Naive thymus-derived CD4-positive, alpha-beta T cell (primary cell): ENCODE data around the gene KCNA1. TPM values are rescaled to one million over a fixed set of nuclear protein-coding genes. Genes with fewer than 3 reads are reported as not detected.

Experiments
- ATAC-seq: fragments of 150-1000 bp; cut with Tn5 transposase; 2 replicates; pipeline ENCODE4 v1.10.0; 2021; ENCODE audit warnings: mild to moderate bottlenecking, moderate library complexity
- CTCF ChIA-PET: fragments of 350-600 bp; sonication (Branson Sonifier 250); formaldehyde crosslinking; loops from one replicate; lab custom pipeline; 2021; ENCODE audit warnings: antibody characterized with exemption; lab: Charles Lee
- POLR2A ChIA-PET: fragments of 350-600 bp; sonication (Branson Sonifier 250); formaldehyde crosslinking; loops from one replicate; lab custom pipeline; 2021; ENCODE audit warnings: antibody characterized with exemption, inconsistent platforms; lab: Charles Lee
- DNase-seq, 9 donors: peaks; one replicate each; pipeline versions ENCODE4 v3.0.0 to v3.0.0-alpha.2; 2020 to 2022; ENCODE audit warnings: mixed read lengths in 1 of 9
- H3K27ac ChIP-seq: one replicate; pipeline ENCODE4 v1.7.0; 2013; ENCODE audit warnings: mild to moderate bottlenecking, low read depth, low read length, moderate library complexity
- H3K27me3 ChIP-seq, 2 donors: one replicate each; pipeline ENCODE4 v1.7.0; 2013; ENCODE audit warnings: low read length in 2 of 2, mild to moderate bottlenecking in 2 of 2, moderate library complexity in 2 of 2; ENCODE audit not compliant: control insufficient read depth in 2 of 2, insufficient read depth in 2 of 2
- H3K36me3 ChIP-seq, 3 experiments: 1 replicate in 2 of 3; 2 replicates in 1 of 3; pipeline ENCODE4 v1.7.0; 2013; ENCODE audit warnings: low read length in 3 of 3, mild to moderate bottlenecking in 3 of 3, moderate library complexity in 1 of 3; ENCODE audit not compliant: insufficient read depth in 3 of 3, control insufficient read depth in 2 of 3
- H3K4me1 ChIP-seq, 2 donors: one replicate each; pipeline ENCODE4 v1.7.0; 2013; ENCODE audit warnings: low read length in 2 of 2, mild to moderate bottlenecking in 2 of 2, moderate library complexity in 1 of 2; ENCODE audit not compliant: control insufficient read depth in 2 of 2, insufficient read depth in 2 of 2
- H3K4me3 ChIP-seq: 2 replicates; pipeline ENCODE4 v1.7.0; 2013; ENCODE audit warnings: mild to moderate bottlenecking, low read length
- H3K9me3 ChIP-seq, 3 experiments: 1 replicate in 2 of 3; 2 replicates in 1 of 3; pipeline ENCODE4 v1.7.0; 2013; ENCODE audit warnings: low read length in 3 of 3; ENCODE audit not compliant: control insufficient read depth in 2 of 3
- H3K27ac Mint-ChIP-seq, 9 donors: one replicate each; pipeline ENCODE4 v1.8.0; 2020 to 2022; ENCODE audit warnings: mixed read lengths in 9 of 9, mild to moderate bottlenecking in 8 of 9, moderate library complexity in 5 of 9, inconsistent platforms in 2 of 9
- H3K27me3 Mint-ChIP-seq, 5 donors: one replicate each; pipeline ENCODE4 v1.8.0; 2021 to 2022; ENCODE audit warnings: mixed read lengths in 5 of 5, mild to moderate bottlenecking in 1 of 5
- H3K36me3 Mint-ChIP-seq, 5 donors: one replicate each; pipeline ENCODE4 v1.8.0; 2020 to 2022; ENCODE audit warnings: mixed read lengths in 5 of 5, mild to moderate bottlenecking in 3 of 5, inconsistent platforms in 1 of 5
- H3K4me1 Mint-ChIP-seq, 7 donors: one replicate each; pipeline ENCODE4 v1.8.0; 2020 to 2022; ENCODE audit warnings: mixed read lengths in 7 of 7, mild to moderate bottlenecking in 3 of 7, inconsistent platforms in 1 of 7
- H3K4me3 Mint-ChIP-seq, 10 donors: one replicate each; pipeline ENCODE4 v1.8.0; 2020 to 2022; ENCODE audit warnings: mild to moderate bottlenecking in 10 of 10, mixed read lengths in 10 of 10, moderate library complexity in 6 of 10, inconsistent platforms in 2 of 10
- H3K9me3 Mint-ChIP-seq, 11 donors: one replicate each; pipeline ENCODE4 v1.8.0; 2020 to 2022; ENCODE audit warnings: mixed read lengths in 11 of 11, mild to moderate bottlenecking in 4 of 11, inconsistent platforms in 1 of 11, moderate library complexity in 1 of 11
- intact Hi-C, 2 donors: fragments of 100-400 bp; cut with micrococcal nuclease; formaldehyde crosslinking; loops; one replicate each; pipeline ENCODE4 v1.15.1; 2023
- polyA plus RNA-seq, 2 donors: library from polyadenylated mRNA; unstranded; fragments of 300-500 nt; fragmentation: Illumina TruSeq; gene quantifications; one replicate each; pipeline ENCODE4 v1.2.3, GENCODE V29; 2021
- total RNA-seq, 6 experiments: library from RNA in 5 of 6; stranded (reverse) in 5 of 6; gene quantifications; 1 replicate in 5 of 6; 2 replicates in 1 of 6; pipeline ENCODE4 v1.2.3 and lab custom pipeline; 2021 to 2026

The KCNA1 gene
- total RNA-seq, result not detected
- not detected for polyA plus RNA-seq
- not detected for total RNA-seq (lab: John Stamatoyannopoulos, UW)

DNA sequence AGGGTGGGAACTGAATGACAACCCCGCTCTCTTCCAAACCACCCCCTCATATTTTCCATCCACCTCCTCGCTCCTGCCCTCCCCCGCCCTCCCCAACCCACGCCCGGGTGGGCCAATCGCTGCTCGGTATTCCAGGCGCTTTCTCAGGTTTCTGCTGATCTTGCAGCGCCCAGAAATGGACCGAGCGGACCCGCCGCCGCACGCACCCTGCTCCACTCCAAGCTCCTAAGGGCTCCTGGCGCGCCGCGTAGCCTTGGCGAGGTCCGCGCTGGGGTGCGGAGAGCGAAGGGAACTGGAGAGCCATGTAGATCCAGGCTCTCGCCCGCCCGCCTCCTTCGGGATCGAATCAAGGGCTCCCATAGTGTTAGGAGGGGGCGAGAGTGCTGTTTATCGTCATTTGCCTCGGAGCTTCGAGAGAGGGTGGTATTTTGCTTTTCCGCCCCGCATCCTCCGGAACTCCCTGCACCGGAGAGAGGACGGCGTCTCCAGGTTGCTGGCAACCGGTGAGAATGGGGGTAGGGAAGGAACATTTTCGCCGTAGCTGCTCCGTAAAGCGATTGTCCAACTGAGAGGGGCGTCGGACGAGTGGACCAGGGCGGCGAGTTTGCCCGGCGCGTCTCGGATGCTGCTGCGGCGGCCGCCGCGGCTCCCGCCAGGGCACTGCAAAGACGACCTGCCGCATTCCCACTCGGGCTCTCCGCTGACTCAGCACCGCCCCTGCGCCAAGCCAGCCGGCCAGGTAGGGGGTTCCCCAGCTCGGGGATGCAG lies at the start of gene KCNA1:
TSS of gene KCNA1 (plus strand) at position 172 of the 768 bp plus-strand sequence. CDS start 1,474 bp downstream, outside the sequence.
- ChIA-PET CTCF (no interaction called here), POLR2A (no interaction called here)
- no peaks in the 10 kb centered on the region for H3K36me3 ChIP-seq
- peak in 1 of 9 donors; percentile 37 for DNase-seq
- intact Hi-C loops, result loop anchor here in 1 of 2 donors (5.0 kb wide), 1 partner anchor 53 kb away; no protein-coding TSS in a partner anchor
- H3K27me3 ChIP-seq, result peaks cover 0 to 14% of the 10 kb centered on the region in 2 donors
- peaks cover 0 to 5% (median 4%) of the 10 kb centered on the region in 5 donors for H3K36me3 Mint-ChIP-seq
- peak within 1 kb of the TSS; percentile 43 for H3K4me3 ChIP-seq
- ATAC-seq, result no peak
- peak within 1 kb of the TSS in 9 of 10 donors; percentile 78 to 94 (median 89) for H3K4me3 Mint-ChIP-seq
- H3K4me1 ChIP-seq, result peaks cover 0 to 3% of the 10 kb centered on the region in 2 donors
- no peak within 1 kb of the TSS for H3K27ac ChIP-seq
- H3K27ac Mint-ChIP-seq, result peak within 1 kb of the TSS in 1 of 9 donors; percentile 34
- peaks cover 29 to 57% (median 34%) of the 10 kb centered on the region in 5 donors for H3K27me3 Mint-ChIP-seq
- peaks cover 7 to 20% (median 11%) of the 10 kb centered on the region in 7 donors for H3K4me1 Mint-ChIP-seq
- H3K9me3 ChIP-seq, result no peaks in the 10 kb centered on the region
- peaks cover 0 to 8% (median 2%) of the 10 kb centered on the region in 11 donors for H3K9me3 Mint-ChIP-seq

DNA sequence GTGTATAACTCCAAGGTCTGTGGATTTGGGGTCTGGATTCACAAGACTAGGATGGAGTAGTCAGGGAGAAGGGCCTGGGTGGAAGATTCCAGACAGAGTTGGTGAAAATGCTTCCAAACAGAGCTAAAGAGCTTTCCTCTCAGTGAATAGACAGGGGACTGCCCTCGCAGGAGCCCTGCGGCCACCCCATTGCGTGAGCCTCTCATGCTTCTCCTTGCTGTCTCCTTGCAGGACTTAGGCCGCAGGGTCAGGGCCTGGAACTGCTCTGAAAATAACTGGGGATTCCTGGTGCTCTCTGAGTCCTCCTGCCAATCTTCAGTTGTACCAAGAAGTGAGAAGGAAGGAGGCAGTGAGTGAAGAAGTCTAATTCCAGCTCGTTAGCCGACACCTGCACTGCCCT lies 49.0 kb upstream of the KCNA1 start:
- Histone ChIP-seq H3K27ac (no peak overlapping the region), H3K36me3 (no peaks in the 10 kb centered on the region), H3K4me3 (no peak overlapping the region), H3K27me3 (no peaks in the 10 kb centered on the region), H3K9me3 (no peaks in the 10 kb centered on the region), H3K4me1 (peaks cover 0 to 7% of the 10 kb centered on the region in 2 donors)
- CTCF ChIA-PET, result no interaction called here
- Mint-ChIP-seq H3K4me1 (peaks cover 8 to 22% (median 9%) of the 10 kb centered on the region in 7 donors), H3K36me3 (no peaks in the 10 kb centered on the region), H3K9me3 (peaks cover 0 to 2% (median 0%) of the 10 kb centered on the region in 11 donors), H3K27me3 (peaks cover 14 to 65% (median 36%) of the 10 kb centered on the region in 5 donors), H3K27ac (no peak overlapping the region), H3K4me3 (no peak overlapping the region)
- intact Hi-C loops, result no loop called here
- DNase-seq (no peak), ATAC-seq (no peak)
- POLR2A ChIA-PET, result no interaction called here

DNA sequence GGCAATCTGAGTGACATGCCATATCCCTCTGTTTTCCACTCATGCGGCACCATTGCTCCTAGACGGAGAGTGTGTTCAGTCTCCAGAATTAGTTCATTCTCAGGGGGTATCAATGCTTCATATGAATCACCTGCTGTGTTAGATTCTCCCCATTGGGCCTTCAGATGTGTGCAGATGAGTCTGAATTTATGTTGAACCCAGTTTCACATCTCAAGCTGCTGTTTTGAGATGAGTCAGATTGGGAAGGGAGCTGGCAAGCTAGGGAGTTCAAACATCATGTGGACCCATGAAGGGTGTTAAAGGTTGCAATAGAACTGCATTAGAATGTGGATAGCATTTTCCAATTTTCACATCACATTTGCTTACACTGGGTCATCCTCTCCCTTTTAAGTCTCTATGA lies 46.9 kb upstream of the KCNA1 start:
- H3K4me3 ChIP-seq, result no peak overlapping the region
- H3K9me3 Mint-ChIP-seq, result peaks cover 0 to 2% (median 0%) of the 10 kb centered on the region in 11 donors
- H3K27me3 Mint-ChIP-seq, result peaks cover 29 to 70% (median 40%) of the 10 kb centered on the region in 5 donors
- no peak overlapping the region for H3K27ac Mint-ChIP-seq
- H3K36me3 Mint-ChIP-seq, result no peaks in the 10 kb centered on the region
- no peak overlapping the region for H3K4me3 Mint-ChIP-seq
- DNase-seq (no peak), ATAC-seq (no peak)
- H3K27ac ChIP-seq, result no peak overlapping the region
- H3K4me1 ChIP-seq, result peaks cover 0 to 4% of the 10 kb centered on the region in 2 donors
- intact Hi-C loops, result no loop called here
- peaks cover 4 to 12% (median 5%) of the 10 kb centered on the region in 7 donors for H3K4me1 Mint-ChIP-seq
- POLR2A ChIA-PET, result no interaction called here
- H3K36me3 ChIP-seq, result no peaks in the 10 kb centered on the region
- H3K9me3 ChIP-seq, result no peaks in the 10 kb centered on the region
- CTCF ChIA-PET, result interaction anchor here (2.6 kb wide), 1 partner anchor 8 kb away, joined by 10 read pairs; no protein-coding TSS in a partner anchor
- no peaks in the 10 kb centered on the region for H3K27me3 ChIP-seq

DNA sequence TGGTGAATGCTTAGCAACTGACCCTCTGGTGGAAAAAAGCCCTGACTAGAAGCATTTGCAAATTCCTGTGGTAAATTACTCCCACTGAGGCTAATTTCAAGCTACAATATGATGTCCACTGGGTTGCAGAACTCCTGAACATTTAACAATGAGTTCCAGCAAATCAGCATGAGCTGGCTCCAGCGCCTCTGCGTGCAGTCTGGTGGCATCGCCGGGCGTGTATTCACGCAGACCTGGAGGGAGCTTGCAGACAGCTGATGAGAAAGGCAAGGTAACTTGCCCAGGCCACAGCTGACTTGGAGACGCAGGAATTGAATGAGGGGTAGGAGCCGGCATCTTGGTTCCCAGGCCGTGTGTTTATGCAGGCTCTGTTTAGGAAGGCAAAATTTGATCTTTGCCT lies 45.1 kb upstream of the KCNA1 start:
- Mint-ChIP-seq H3K4me3 (no peak overlapping the region), H3K4me1 (peaks cover 0 to 3% (median 0%) of the 10 kb centered on the region in 7 donors), H3K9me3 (no peaks in the 10 kb centered on the region), H3K27me3 (peaks cover 26 to 56% (median 30%) of the 10 kb centered on the region in 5 donors), H3K27ac (no peak overlapping the region), H3K36me3 (no peaks in the 10 kb centered on the region)
- Histone ChIP-seq H3K36me3 (no peaks in the 10 kb centered on the region), H3K4me1 (no peaks in the 10 kb centered on the region), H3K4me3 (no peak overlapping the region), H3K27me3 (no peaks in the 10 kb centered on the region), H3K9me3 (no peaks in the 10 kb centered on the region), H3K27ac (no peak overlapping the region)
- intact Hi-C loops, result no loop called here
- DNase-seq (no peak), ATAC-seq (no peak)
- POLR2A ChIA-PET, result no interaction called here
- CTCF ChIA-PET, result interaction anchor here (2.6 kb wide), 1 partner anchor 9 kb away, joined by 10 read pairs; no protein-coding TSS in a partner anchor

DNA sequence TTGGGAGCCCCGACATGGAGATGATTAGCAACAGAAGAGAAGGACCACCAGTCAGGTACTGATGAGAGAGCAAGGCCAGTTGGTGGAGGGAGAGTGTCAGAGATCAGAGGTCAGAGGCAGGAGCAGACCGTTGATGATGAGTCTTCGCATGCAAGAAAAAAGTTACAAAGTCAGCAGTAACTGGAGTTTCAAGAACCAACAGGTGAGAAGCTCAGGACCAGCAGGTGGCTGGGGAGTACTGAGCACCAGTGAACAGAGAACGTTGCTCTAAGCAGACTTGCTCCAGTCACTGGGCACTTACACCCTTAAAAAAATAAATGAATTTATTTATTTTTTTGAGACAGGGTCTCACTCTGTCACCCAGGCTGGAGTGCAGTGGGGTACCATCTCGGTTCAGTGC lies 44.5 kb upstream of the KCNA1 start:
- no peaks in the 10 kb centered on the region for H3K36me3 Mint-ChIP-seq
- no peaks in the 10 kb centered on the region for H3K9me3 ChIP-seq
- H3K9me3 Mint-ChIP-seq, result no peaks in the 10 kb centered on the region
- ChIA-PET POLR2A (no interaction called here), CTCF (interaction anchor here (2.3 to 2.6 kb wide), 2 partner anchors 10 kb away, joined by 10 to 11 read pairs; no protein-coding TSS in a partner anchor)
- no peaks in the 10 kb centered on the region for H3K36me3 ChIP-seq
- no peak overlapping the region for H3K4me3 Mint-ChIP-seq
- peaks cover 0 to 3% (median 0%) of the 10 kb centered on the region in 7 donors for H3K4me1 Mint-ChIP-seq
- DNase-seq (no peak), ATAC-seq (no peak)
- no peaks in the 10 kb centered on the region for H3K4me1 ChIP-seq
- no peaks in the 10 kb centered on the region for H3K27me3 ChIP-seq
- H3K4me3 ChIP-seq, result no peak overlapping the region
- H3K27ac Mint-ChIP-seq, result no peak overlapping the region
- H3K27me3 Mint-ChIP-seq, result peaks cover 29 to 57% (median 31%) of the 10 kb centered on the region in 5 donors
- intact Hi-C loops, result no loop called here
- H3K27ac ChIP-seq, result no peak overlapping the region

DNA sequence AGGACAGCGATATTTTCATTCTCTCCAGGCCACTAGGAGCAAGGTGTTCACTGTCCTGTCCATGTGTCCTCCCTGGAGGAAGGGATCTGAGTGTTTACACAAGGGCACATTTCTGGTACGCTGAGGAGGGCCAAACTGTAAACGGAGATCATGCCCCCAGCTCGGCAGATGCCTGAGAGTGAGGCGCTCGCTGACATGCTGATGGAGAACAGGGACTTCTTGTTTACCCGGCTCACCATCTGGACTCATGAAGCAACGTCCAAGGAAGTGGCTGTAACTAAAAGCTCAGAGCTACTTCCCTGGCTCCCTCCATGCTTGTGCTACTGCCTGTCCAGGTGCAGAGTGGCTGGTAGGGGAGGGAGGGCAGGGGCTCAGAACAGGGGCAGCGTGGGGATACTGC lies 43.4 kb upstream of the KCNA1 start:
- H3K36me3 Mint-ChIP-seq, result no peaks in the 10 kb centered on the region
- CTCF ChIA-PET, result interaction anchor here (2.3 kb wide), 1 partner anchor 11 kb away, joined by 11 read pairs; no protein-coding TSS in a partner anchor
- POLR2A ChIA-PET, result interaction anchor here (0.7 kb wide), 1 partner anchor 12 kb away, joined by 4 read pairs; no protein-coding TSS in a partner anchor
- DNase-seq, result no peak
- ATAC-seq, result no peak
- H3K4me3 ChIP-seq, result no peak overlapping the region
- H3K9me3 ChIP-seq, result no peaks in the 10 kb centered on the region
- no peaks in the 10 kb centered on the region for H3K27me3 ChIP-seq
- H3K4me3 Mint-ChIP-seq, result no peak overlapping the region
- peaks cover 28 to 52% (median 30%) of the 10 kb centered on the region in 5 donors for H3K27me3 Mint-ChIP-seq
- no peak overlapping the region for H3K27ac Mint-ChIP-seq
- no peak overlapping the region for H3K27ac ChIP-seq
- no peaks in the 10 kb centered on the region for H3K4me1 ChIP-seq
- H3K9me3 Mint-ChIP-seq, result no peaks in the 10 kb centered on the region
- no peaks in the 10 kb centered on the region for H3K36me3 ChIP-seq
- intact Hi-C loops, result no loop called here
- H3K4me1 Mint-ChIP-seq, result peaks cover 0 to 3% (median 0%) of the 10 kb centered on the region in 7 donors
